HCT116 (cell line): ENCODE results near the gene DHX36. TPM values are rescaled to one million over a fixed set of nuclear protein-coding genes. Genes with fewer than 3 reads are reported as not detected.

Experiments used
- ATAC-seq: fragments of 200-7000 bp; cut with Tn5 transposase; 2 replicates; pipeline ENCODE4 v1.9.1; 2020; ENCODE audit warnings: mild to moderate bottlenecking, moderate library complexity
- BruUV-seq: library from RNA; stranded (reverse); fragments of 400-500 nt; replicated peaks from 2 replicates; lab custom pipeline; 2021; lab: Mats Ljungman, UMichigan
- CTCF ChIA-PET: fragments of 300-600 bp; sonication (Branson Sonifier 250); formaldehyde crosslinking; loops from one replicate; lab custom pipeline; 2021; ENCODE audit warnings: antibody characterized with exemption; lab: Charles Lee
- POLR2A ChIA-PET: fragments of 300-600, 350-600 bp; sonication (Branson Sonifier 250); formaldehyde crosslinking; loops from one replicate; lab custom pipeline; 2021; ENCODE audit warnings: antibody characterized with exemption; lab: Charles Lee
- RAD21 ChIA-PET, 2 experiments: fragments of 300-600 bp; sonication (Branson Sonifier 250); formaldehyde crosslinking; loops; one replicate each; lab custom pipeline; 2023; ENCODE audit warnings: low total read pairs in 2 of 2; ENCODE audit not compliant: uncharacterized antibody in 2 of 2, unreplicated experiment in 2 of 2, low non-redundant PET in 1 of 2; lab: Charles Lee
- DNase-seq: peaks from one replicate; pipeline ENCODE4 v3.0.0-alpha.2; 2010; ENCODE audit warnings: low read depth, low spot score
- H2AFZ ChIP-seq: fragments of 200-600 bp; shearing (Covaris generic), sonication (generic); 2 replicates; pipeline ENCODE4 v1.6.1; 2017; ENCODE audit warnings: low read depth, mixed run types, mixed read lengths, antibody characterized with exemption, low read length; ENCODE audit not compliant: poor library complexity, severe bottlenecking
- H3K27ac ChIP-seq: 2 replicates; pipeline ENCODE4 v1.5.1; 2012; ENCODE audit warnings: low read depth, low read length
- H3K27me3 ChIP-seq: fragments of 200-600 bp; sonication (generic); 2 replicates; pipeline ENCODE4 v1.6.1; 2016; ENCODE audit warnings: mixed run types, low read length, mixed read lengths; ENCODE audit not compliant: insufficient read depth
- H3K36me3 ChIP-seq, 2 experiments: fragments of 200-500 bp in 1 of 2; fragments of 200-600 bp in 1 of 2; sonication (Bioruptor generic) in 1 of 2; sonication (generic) in 1 of 2; 2 replicates each; pipeline versions ENCODE4 v1.5.1 to v1.6.1; 2014 to 2016; ENCODE audit warnings: low read length in 2 of 2, inconsistent platforms in 1 of 2, mixed read lengths in 1 of 2, mixed run types in 1 of 2; ENCODE audit not compliant: insufficient read depth in 2 of 2, control insufficient read depth in 1 of 2
- H3K4me1 ChIP-seq, 2 experiments: fragments of 200-600 bp in 1 of 2; sonication (generic) in 1 of 2; 2 replicates each; pipeline versions ENCODE4 v1.5.1 to v1.6.1; 2012 to 2017; ENCODE audit warnings: low read length in 2 of 2, inconsistent platforms in 1 of 2, mild to moderate bottlenecking in 1 of 2, mixed read lengths in 1 of 2, mixed run types in 1 of 2, moderate library complexity in 1 of 2; ENCODE audit not compliant: insufficient read depth in 2 of 2, control insufficient read depth in 1 of 2
- H3K4me2 ChIP-seq: fragments of 200-600 bp; sonication (generic); 2 replicates; pipeline ENCODE4 v1.6.1; 2017; ENCODE audit warnings: mixed run types, low read length, mixed read lengths
- H3K4me3 ChIP-seq, 2 experiments: fragments of 200-600 bp in 1 of 2; sonication (generic) in 1 of 2; replicated peaks in 1 of 2; 2 replicates each; pipeline ENCODE4 v1.5.1; 2011 to 2016; ENCODE audit warnings: low read length in 2 of 2, control low read depth in 1 of 2, low read depth in 1 of 2, mild to moderate bottlenecking in 1 of 2, mixed read lengths in 1 of 2, mixed run types in 1 of 2
- H3K79me2 ChIP-seq: fragments of 200-600 bp; sonication (generic); 2 replicates; pipeline ENCODE4 v1.6.1; 2017; ENCODE audit warnings: mild to moderate bottlenecking, mixed run types, low read length, moderate library complexity, mixed read lengths; ENCODE audit not compliant: insufficient read depth
- H3K9ac ChIP-seq: fragments of 200-600 bp; sonication (generic); 2 replicates; pipeline ENCODE4 v1.6.1; 2016; ENCODE audit warnings: low read length, mixed read lengths
- H3K9me2 ChIP-seq: fragments of 200-600 bp; sonication (generic), shearing (Covaris generic); 2 replicates; pipeline ENCODE4 v1.6.1; 2017; ENCODE audit warnings: mixed run types, mild to moderate bottlenecking, moderate library complexity; ENCODE audit not compliant: insufficient read depth
- H3K9me3 ChIP-seq, 2 experiments: fragments of 200-500 bp in 1 of 2; fragments of 200-600 bp in 1 of 2; sonication (Bioruptor generic) in 1 of 2; sonication (generic) in 1 of 2; 2 replicates each; pipeline ENCODE4 v1.6.1; 2014 to 2017; ENCODE audit warnings: low read length in 2 of 2, mixed read lengths in 2 of 2, inconsistent platforms in 1 of 2, low read depth in 1 of 2, mild to moderate bottlenecking in 1 of 2, mixed run types in 1 of 2, moderate library complexity in 1 of 2; ENCODE audit not compliant: control insufficient read depth in 1 of 2, insufficient read depth in 1 of 2
- H4K20me1 ChIP-seq: fragments of 200-600 bp; sonication (generic), shearing (Covaris generic); 2 replicates; pipeline ENCODE4 v1.6.1; 2017; ENCODE audit warnings: mixed run types, mild to moderate bottlenecking, moderate library complexity; ENCODE audit not compliant: insufficient read depth
- FOSL1 ChIP-seq: IDR thresholded peaks from 2 replicates; pipeline ENCODE4 v1.6.1; 2012; ENCODE audit warnings: low read depth
- MAX ChIP-seq: IDR thresholded peaks from 2 replicates; pipeline ENCODE4 v1.6.1; 2012
- POLR2AphosphoS5 ChIP-seq: IDR thresholded peaks from 2 replicates; pipeline ENCODE4 v1.6.1; 2011; ENCODE audit warnings: mild to moderate bottlenecking, low read depth, low read length, moderate library complexity
- SIN3A ChIP-seq: IDR thresholded peaks from 2 replicates; pipeline ENCODE4 v1.6.1; 2012; ENCODE audit warnings: low read depth
- SP1 ChIP-seq: IDR thresholded peaks from 2 replicates; pipeline ENCODE4 v1.6.1; 2012; ENCODE audit warnings: low read depth
- TCF7L2 ChIP-seq: IDR thresholded peaks from 2 replicates; pipeline ENCODE4 v1.7.0; 2011; ENCODE audit warnings: borderline replicate concordance, inconsistent platforms; ENCODE audit not compliant: insufficient read depth, insufficient read length; ENCODE audit errors: extremely low read depth
- YY1 ChIP-seq: IDR thresholded peaks from 2 replicates; pipeline ENCODE4 v1.6.1; 2011; ENCODE audit warnings: low read length, low read depth, moderate library complexity, mild to moderate bottlenecking; ENCODE audit not compliant: insufficient replicate concordance; ENCODE audit errors: extremely low read depth
- ZBTB33 ChIP-seq: IDR thresholded peaks from 2 replicates; pipeline ENCODE4 v1.6.1; 2011; ENCODE audit warnings: mild to moderate bottlenecking, low read length, moderate library complexity; ENCODE audit not compliant: insufficient replicate concordance; ENCODE audit errors: extremely low read depth
- ZFX ChIP-seq: fragments of 450-650 bp; IDR thresholded peaks from 2 replicates; pipeline ENCODE4 v1.6.1; 2017
- intact Hi-C: fragments of 100-400 bp; cut with micrococcal nuclease; formaldehyde crosslinking; loops from 2 replicates; pipeline ENCODE4 v1.10.0; 2022
- total RNA-seq: library from RNA; stranded (reverse); gene quantifications from one replicate; pipeline ENCODE4 v1.2.1, GENCODE V29; 2021; ENCODE audit not compliant: unreplicated experiment

The DHX36 gene
- total RNA-seq, 1 experiment from 2014 or later: 49.9 TPM

GRCh38 chr3:154280161-154280560 lies 44.1 kb downstream of the DHX36 start:
- peaks cover 46 to 61% of the 10 kb centered on the region in 2 experiments for H3K36me3 ChIP-seq
- H3K27ac ChIP-seq: no peak overlapping the region
- RAD21 ChIA-PET: no interaction called here
- POLR2A ChIA-PET: no interaction called here
- H3K9me2 ChIP-seq: no peaks in the 10 kb centered on the region
- H3K9me3 ChIP-seq: no peaks in the 10 kb centered on the region
- DNase-seq: no peak
- H4K20me1 ChIP-seq: no peaks in the 10 kb centered on the region
- H3K27me3 ChIP-seq: no peaks in the 10 kb centered on the region
- no peak overlapping the region for H2AFZ ChIP-seq
- CTCF ChIA-PET: no interaction called here
- no peak overlapping the region for H3K4me2 ChIP-seq
- no peak for ATAC-seq
- H3K9ac ChIP-seq: no peak overlapping the region
- peaks cover 17% of the 10 kb centered on the region for H3K79me2 ChIP-seq
- H3K4me1 ChIP-seq: no peaks in the 10 kb centered on the region
- TF ChIP-seq ZFX: no peak
- no peak for TF ChIP-seq POLR2AphosphoS5
- no peak for TF ChIP-seq FOSL1
- TF ChIP-seq SIN3A: no peak
- no peak for TF ChIP-seq TCF7L2
- TF ChIP-seq ZBTB33: no peak
- no peak for TF ChIP-seq MAX
- TF ChIP-seq YY1: no peak
- no peak for TF ChIP-seq SP1
- no peak overlapping the region for H3K4me3 ChIP-seq
- intact Hi-C loops: no loop called here
- TSS peak; percentile 3 for BruUV-seq
